Measurements from ENCODE around the gene ALK.

DNA sequence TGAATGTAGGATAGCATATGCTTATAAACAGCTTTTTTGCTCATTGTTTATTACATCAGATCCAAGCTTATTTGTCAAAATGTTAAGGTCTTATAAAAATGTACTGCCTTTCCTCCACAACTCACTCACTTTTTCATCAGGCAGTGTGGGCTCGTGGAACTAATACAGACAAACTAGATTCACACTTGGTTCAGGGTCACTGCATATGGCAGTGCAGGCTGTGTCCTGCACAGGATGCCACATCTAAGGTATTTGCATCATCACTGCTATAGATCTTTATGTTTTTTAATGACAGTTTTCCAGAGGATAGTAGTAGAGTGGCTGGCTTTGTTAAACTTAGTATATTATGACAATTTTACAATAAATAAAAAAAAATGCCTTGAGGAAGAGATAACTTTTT lies 425.2 kb downstream of the ALK start:
- TF ChIP-seq POLR2A (IDR thresholded peaks at IDR 0.05): no peak
- TF ChIP-seq CTCF (IDR thresholded peaks at IDR 0.05): no peak
